Stimulated activated CD4-positive, alpha-beta T cell treated with anti-CD3 and anti-CD28 coated beads, Interleukin-1b, Interleukin-23, amount 100 ng/mL, for 4 hours (primary cell): ENCODE results near the gene ETNK2.

ENCODE experiments used
- DNase-seq, 2 donors: peaks; one replicate each; pipeline ENCODE4 v3.0.0-alpha.2; 2020; ENCODE audit warnings: low read depth in 2 of 2

The ETNK2 gene

GRCh38 chr1:204177133-204177532 is 25.3 kb upstream of the ETNK2 start:
- DNase-seq = no peak

- no peak for DNase-seq
These were observed 24.2 kb upstream of the ETNK2 start for GRCh38 chr1:204176049-204176448.

DNA sequence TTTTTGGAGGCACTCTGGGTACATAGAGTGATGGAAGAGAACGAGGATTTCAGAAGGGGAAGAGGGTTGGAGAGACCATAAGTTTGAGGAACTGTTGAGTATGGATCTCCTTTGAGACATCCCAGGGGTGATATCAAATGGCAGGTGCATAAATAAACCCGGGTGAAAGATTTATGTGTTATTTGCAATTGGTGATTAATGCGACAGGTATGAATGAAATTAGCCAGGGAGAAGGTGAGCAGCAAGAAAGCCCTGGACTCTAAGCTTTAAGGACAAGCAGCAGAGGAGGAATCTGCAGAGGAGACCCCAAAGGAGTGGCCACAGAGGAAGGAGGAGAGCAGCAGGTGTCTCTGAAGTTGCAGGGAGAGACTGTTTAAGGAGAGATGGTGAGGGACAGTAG is 23.1 kb upstream of the ETNK2 start:
- DNase-seq = no peak

DNA sequence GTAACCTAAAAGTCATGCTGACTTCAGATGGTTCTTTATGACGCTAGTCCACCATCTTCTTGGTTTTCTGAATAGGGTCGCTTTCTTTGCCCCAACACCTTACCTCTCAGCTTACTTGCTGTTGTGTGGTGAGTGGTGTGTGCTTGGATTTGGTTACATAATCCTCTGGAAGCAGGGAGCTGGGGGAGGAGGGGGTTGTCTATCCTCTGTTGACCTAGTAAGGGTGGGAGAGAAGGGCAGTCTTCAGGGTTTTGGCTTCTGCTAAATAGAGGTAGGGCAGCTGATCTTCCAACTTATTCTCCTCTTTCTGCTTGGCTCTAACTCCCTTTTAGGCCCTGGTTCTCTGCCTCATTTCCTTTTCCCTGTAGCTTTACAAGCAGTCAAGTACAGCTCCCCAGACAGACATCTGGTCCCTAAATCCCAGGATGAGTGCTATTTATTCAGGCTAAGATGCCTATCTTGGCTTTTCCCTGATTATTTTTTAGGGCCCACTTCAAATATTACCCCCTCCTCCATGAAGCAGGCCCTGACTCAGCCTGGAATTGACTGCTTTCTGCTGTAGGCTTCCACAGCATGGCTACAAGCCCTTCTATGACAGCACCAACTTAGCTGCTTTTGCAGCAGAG is 20.7 kb upstream of the ETNK2 start:
- no peak for DNase-seq

DNA sequence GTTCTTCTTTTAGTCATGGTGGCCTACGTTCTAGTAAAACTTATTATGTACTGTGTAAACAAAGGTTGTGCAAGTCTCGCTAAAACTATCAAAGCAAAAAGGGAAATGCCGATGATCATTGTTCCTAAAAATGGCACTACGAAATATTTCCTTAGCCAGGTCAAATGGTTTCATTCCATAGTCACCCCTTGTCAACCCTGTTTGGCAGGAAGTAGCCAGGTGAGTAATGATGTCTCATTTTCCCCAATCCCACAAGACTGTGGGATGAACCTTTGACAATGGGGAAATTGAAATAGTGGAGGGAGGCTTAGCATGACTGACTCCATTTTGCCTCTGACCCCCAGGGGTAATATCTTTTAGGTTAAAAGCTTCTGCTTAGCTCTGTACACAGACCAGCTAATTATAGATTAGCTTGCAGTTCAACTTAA is 19.9 kb upstream of the ETNK2 start:
- DNase-seq = no peak

DNA sequence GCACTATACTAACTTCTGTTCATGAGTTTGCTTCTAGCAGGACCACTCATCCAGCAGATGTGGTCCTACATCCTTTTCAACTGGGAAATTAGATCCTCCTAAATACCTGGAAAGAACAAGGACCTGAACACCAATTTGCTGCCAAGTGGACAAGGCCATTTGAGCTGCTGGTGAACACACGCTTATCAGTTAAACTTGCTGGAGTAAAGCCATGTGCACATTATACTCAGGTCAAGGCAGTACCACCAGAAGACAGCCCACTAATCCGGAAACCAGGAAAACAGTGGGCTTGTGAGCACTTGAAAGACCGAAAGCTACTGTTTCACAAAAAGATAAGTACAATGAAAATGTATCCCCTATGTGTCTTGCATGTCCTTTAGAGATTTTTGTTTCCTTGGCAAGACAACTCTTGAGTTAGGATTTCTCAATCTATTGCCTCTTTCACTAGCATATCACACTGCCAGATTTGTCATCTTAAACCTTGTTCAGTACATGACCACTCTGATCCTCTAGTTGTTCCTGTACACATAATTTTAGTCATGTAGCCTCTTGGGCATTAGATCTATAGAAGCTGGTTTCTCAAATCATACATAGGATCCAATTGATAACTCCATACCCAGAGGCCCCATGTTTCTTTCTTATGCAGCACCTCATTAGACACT is 18.8 kb upstream of the ETNK2 start:
- no peak for DNase-seq

DNA sequence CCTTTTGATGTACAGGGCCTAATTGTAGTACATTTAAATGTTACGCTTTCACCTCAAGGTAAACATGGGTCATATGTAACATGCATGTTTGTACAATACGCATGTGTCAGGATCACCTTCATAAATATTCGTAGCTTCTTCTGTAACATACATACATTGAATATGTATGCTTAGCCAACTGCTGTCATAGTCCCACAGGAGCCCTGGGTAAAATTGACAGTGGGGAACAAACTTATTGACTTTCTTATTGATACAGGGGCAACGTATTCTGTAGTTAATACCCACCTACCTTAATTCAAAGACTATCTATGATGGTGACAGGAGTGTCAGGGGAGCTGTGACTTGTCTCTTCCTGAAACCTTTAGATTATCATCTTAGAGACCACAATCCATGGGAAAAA is 18.0 kb upstream of the ETNK2 start:
- DNase-seq = no peak

GRCh38 chr1:204167730-204168129 is 15.9 kb upstream of the ETNK2 start:
- no peak for DNase-seq

GRCh38 chr1:204166219-204166618 is 14.4 kb upstream of the ETNK2 start, which contains the start of gene REN:
Gene REN (minus strand): TSS chr1:204166337. CDS start chr1:204166293, 44 bp downstream.
- DNase-seq = no peak

DNA sequence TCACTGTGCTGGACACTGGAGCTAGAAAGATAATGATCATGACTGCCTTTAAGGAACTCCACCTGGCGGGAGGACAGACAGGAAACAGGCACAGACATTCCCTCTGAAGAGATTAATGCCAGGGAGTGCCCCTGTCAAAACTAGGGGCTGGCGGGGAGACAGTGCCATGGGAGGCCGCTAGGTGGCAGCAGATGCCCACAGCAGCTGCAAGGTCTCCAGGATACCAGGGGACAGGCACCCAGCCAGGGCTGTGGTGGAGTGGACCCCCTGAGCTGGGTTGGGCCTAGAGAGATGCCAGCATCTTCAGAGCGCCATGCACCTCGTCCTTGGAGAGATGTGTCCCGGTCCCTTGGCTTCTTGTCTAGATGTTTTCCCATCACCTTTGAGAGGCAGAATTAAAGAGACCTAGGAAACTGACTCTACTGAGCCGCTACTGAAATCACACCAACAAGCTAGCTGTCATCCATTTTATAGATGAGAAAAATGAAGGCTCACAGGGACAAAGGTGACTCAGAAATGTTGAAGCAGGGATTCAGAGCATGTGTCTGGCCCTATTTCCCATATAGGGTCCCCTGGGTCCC is 10.7 kb upstream of the ETNK2 start:
- DNase-seq = peak; percentile 70 to 73

DNA sequence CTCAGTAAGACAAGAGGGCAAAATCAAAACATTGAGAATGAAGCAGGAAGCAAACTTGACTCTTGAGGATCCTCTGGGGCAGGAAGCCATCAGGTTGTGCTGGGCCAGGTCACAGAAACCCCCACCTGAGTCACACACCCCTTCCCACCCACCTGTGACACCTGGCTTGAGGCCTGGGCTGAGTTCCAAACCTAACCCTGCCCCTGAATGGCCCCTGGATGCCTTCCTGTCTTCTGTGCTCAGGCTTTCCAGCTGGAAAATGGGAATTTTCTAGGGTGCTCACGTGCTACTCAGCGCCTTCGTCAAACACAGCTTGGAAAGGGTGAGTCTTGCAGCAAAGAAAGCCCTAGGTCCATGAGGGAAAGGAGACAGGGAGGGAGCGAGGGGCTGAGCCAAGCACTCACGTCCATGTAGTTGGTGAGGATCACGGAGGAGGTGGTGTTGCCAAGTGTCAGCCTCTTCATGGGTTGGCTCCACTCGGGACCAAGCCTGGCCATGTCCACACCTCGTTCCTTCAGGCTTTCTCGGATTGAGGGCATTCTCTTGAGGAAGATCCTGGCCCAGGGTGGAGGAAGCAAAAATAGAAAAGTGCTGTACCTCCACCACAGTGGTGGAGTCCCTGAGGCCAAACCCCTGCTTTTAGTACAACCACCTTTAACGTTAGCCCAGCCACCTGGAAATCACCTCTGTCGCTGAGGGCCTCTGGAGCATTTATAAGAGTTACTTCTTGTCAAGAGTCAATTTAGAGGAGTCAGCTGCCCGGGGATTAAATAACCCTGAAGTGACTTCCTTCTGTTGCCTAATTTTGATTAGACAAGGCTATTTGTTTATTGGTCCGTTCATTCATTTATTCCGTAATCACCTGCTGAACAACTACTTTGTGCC is 10.0 kb upstream of the ETNK2 start:
- no peak for DNase-seq

DNA sequence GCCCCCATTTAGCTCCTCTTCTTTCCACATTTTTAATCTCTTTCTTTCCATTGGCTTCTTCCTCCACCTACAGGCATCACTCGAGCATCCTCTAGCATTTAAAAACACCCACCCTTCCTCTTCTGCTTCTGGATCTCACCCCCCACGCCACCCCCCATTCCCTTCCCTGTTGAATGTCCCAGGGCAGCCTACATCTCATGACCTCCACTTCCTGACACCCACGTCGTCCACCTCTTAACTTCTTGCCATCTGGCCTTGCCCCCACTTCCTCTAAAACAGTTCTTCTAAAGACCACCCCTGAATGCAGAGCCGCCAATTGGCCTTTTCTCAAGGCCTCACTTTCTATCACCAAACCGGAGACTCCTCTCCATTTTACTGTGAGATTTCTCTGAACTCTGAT is 6.1 kb upstream of the ETNK2 start:
- no peak for DNase-seq

GRCh38 chr1:204155881-204156280 is 4.0 kb upstream of the ETNK2 start:
- no peak for DNase-seq

- no peak for DNase-seq
These were observed 2.9 kb upstream of the ETNK2 start for GRCh38 chr1:204154568-204155255.

- DNase-seq = no peak
These were observed 1.8 kb upstream of the ETNK2 start for GRCh38 chr1:204153667-204154066.

DNA sequence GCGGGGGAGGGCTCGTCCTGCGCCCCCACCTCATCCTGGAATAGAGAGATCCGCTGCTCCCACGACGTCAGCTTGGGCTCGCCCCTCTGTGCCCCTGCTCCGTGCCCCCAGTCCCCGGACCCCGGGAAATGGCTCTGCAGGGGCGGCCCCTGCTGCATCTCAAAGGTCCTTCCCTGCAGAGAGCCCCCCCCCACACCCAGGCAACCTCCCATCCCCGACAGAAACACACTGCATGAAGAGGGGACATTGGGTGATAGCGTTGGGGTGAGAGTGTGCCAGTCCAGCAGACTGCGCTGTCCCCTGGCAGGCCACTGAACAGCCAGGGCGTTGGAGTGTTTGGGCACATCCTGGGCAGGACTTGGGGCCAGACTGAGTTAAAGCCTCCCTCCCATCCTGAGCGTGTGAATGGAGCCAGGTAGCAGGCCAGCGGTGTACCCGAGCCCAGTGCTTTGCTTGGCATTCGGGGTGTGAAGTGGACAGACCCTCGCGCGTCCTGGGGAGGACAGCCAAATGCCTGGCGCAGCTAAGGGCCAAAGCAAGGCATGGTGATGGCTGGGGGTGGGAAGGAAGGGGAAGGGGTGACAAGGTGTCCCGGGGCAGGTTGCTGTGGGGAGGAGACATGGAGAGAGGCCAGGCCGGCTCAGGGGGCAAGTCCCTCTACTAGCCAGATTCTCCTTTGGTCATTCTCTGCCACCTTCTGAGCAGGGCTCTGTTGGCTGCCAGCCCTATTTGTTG is 633 bp upstream of the ETNK2 start:
- DNase-seq = no peak

GRCh38 chr1:204150702-204151551 is 917 bp downstream of the ETNK2 start:
- DNase-seq = no peak

DNA sequence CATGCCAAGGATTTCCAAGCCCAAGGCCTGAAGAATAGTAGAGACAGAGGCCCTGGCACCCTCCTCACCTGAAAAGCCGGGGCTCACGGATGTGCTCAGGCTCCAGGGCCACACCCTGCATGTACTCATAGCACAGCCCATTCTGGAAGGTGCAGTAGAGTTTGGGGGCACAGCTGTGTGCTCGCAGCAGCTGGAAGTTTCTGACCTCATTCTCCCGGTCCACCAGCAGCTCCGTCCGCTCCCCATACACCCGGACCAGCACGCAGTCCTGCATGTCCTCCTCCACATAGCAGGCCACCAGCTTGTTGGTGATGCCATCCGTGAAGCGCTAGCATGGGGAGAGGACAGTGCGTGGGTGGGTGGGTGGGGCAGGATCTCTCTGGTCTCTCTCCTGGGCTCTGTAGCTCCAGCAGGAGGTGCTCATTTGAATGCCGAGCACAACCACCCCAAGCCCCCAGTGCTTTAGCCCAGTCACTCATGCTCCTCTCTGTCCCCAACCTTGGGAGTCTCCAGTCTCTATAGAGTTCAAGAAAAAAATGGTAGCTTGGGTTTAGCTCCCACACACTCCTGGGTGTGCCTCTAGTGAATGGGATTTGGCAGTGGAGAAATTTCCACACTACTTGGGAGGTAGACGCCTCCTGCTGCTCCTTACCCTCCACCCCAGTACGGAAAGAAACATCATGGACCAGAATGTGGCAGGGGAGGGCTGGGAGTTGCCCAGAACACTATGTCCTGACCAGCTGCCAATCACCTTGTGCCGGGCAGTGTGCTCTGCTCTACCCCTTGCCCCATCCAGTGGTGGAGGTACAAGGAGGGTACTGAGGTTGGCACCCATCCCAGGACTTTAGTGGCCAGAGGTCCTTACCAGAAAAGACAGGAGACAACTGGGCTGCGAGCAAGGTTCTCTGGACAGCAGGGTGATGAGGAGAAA is 1.9 kb downstream of the ETNK2 start:
- no peak for DNase-seq

GRCh38 chr1:204149107-204149506 is 2.7 kb downstream of the ETNK2 start:
- DNase-seq = no peak
